ENCODE data around the gene EVPL. TPM values are rescaled to one million over a fixed set of nuclear protein-coding genes. Genes with fewer than 3 reads are reported as not detected.
A peak's percentile ranks its signal among the peaks of the same experiment; 100 is the strongest.

EVPL gene
- total RNA-seq, 2 experiments from 2014 or later, result 0.04 to 0.16 TPM

- CTCF ChIA-PET, result interaction anchor here (0.6 to 10.4 kb wide), 5 partner anchors 7 to 390 kb away, joined by 4 to 139 read pairs (median 6); partner anchors contain the start of genes CDK3 and MRPL38
- intact Hi-C loops (cut with DNase I, micrococcal nuclease), result loop anchor here in 1 of 2 experiments (5.0 kb wide), 1 partner anchor 246 kb away; no protein-coding TSS in a partner anchor
- Mint-ChIP-seq H3K27ac (no peak overlapping the region), H3K36me3 (ENCODE audit: low read depth) (no peaks in the 10 kb centered on the region), H3K4me3 (no peak overlapping the region), H3K27me3 (no peaks in the 10 kb centered on the region), H3K4me1 (no peaks in the 10 kb centered on the region), H3K9me3 (ENCODE audit: low read depth) (no peaks in the 10 kb centered on the region)
- POLR2A ChIA-PET, result no interaction called here
- no peak for ATAC-seq
- DNase-seq, result no peak
Observed at GRCh38 chr17:76007850-76008165, 19.3 kb downstream of the EVPL start.

DNA sequence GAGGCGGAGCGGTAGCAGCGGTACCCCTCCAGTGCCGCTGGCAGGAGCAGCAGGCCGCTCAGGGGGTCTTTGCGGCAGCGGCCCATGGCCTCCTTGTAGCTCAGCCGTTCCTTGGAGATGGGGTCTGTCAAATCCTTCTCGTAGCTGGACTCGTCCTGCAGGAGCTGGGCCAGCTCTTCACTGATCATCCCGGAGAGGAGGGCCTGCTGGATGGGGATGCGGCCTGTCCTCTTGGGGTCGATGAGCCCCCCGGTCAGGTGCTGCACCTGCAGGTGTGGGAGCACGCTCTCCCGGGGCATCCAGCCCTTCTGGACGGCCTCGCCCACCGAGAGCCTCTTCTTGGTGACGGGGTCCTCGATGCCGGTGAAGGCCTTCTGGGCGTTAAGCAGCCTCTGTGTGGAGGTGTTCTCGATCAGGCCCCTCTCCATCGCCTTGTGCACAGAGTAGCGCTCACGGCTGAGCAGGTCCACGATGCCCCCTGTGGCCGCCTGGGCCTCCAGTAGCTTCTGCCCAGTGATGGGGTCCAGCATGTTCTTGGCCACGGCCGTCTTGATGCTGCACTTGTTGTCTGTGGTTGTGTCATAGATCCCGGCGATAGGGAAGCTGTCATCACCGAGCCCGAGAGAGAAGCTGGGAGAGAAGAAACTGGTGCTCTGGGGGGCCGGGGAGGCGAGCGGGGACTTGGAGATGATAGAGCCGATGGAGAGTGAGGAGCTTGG lies 19.8 kb downstream of the EVPL start:
- no peaks in the 10 kb centered on the region for H3K4me1 Mint-ChIP-seq
- H3K36me3 Mint-ChIP-seq (ENCODE audit: low read depth), result no peaks in the 10 kb centered on the region
- no peak overlapping the region for H3K27ac Mint-ChIP-seq
- H3K9me3 Mint-ChIP-seq (ENCODE audit: low read depth), result no peaks in the 10 kb centered on the region
- ATAC-seq, result no peak
- intact Hi-C loops (cut with DNase I, micrococcal nuclease), result loop anchor here in 1 of 2 experiments (5.0 kb wide), 1 partner anchor 245 kb away; no protein-coding TSS in a partner anchor
- ChIA-PET CTCF (interaction anchor here (0.6 to 10.4 kb wide), 5 partner anchors 7 to 391 kb away, joined by 4 to 139 read pairs (median 6); partner anchors contain the start of genes CDK3 and MRPL38), POLR2A (no interaction called here)
- no peak overlapping the region for H3K4me3 Mint-ChIP-seq
- no peak for DNase-seq
- no peaks in the 10 kb centered on the region for H3K27me3 Mint-ChIP-seq

- ChIA-PET POLR2A (interaction anchor here (0.7 kb wide), 1 partner anchor 77 kb away, joined by 3 read pairs; no protein-coding TSS in a partner anchor), CTCF (interaction anchor here (0.5 to 11.1 kb wide), 29 partner anchors 7 to 547 kb away, joined by 3 to 139 read pairs (median 4); partner anchors contain the start of genes MRPL38, TRIM47 and TRIM65)
- Mint-ChIP-seq H3K4me1 (no peaks in the 10 kb centered on the region), H3K27me3 (no peaks in the 10 kb centered on the region), H3K27ac (no peak overlapping the region), H3K36me3 (ENCODE audit: low read depth) (no peaks in the 10 kb centered on the region), H3K9me3 (ENCODE audit: low read depth) (no peaks in the 10 kb centered on the region), H3K4me3 (no peak overlapping the region)
- peak; percentile 77 for ATAC-seq
- DNase-seq, result peak; percentile 92
- intact Hi-C loops (cut with DNase I, micrococcal nuclease), result loop anchor here in 1 of 2 experiments (1.0 to 5.0 kb wide), 3 partner anchors 26 to 243 kb away; partner anchors contain the start of genes ACOX1 and TEN1
Observed at GRCh38 chr17:76005263-76006149, 21.6 kb downstream of the EVPL start.

DNA sequence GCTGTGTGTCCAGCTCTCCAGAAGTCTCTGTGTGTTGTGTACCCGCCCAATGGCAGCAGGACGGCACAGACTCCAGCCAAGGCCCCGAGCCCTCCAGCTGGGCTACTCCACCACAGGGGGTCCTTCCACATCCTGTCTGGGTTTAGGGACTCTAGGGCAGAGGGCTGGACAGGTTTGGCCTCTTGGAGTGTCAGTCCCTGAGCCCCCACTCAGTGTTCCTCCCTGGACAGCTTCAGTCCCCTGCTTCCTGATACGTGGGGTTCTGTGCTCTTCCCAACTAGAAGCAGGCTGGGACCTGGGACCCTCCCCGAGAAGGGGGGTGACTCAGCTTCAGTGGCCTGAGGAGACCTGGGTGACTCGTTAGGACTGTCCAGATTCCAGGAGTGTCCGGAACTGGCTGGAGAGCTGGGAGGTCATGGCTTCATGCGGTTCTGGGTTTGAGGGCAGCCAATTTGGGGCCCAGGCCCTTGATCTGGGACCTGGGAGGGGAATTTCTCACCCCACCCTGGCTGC lies 22.3 kb downstream of the EVPL start:
- H3K27ac Mint-ChIP-seq, result no peak overlapping the region
- POLR2A ChIA-PET, result no interaction called here
- intact Hi-C loops (cut with DNase I, micrococcal nuclease), result loop anchor here (1.0 to 5.0 kb wide), 4 partner anchors 26 to 243 kb away; partner anchors contain the start of genes ACOX1 (in 1 of the 2) and TEN1 (in 1 of the 2)

GRCh38 chr17:76003915-76004314 lies 23.2 kb downstream of the EVPL start:
- Mint-ChIP-seq H3K27me3 (no peaks in the 10 kb centered on the region), H3K4me3 (no peak overlapping the region), H3K9me3 (ENCODE audit: low read depth) (no peaks in the 10 kb centered on the region), H3K27ac (no peak overlapping the region), H3K4me1 (no peaks in the 10 kb centered on the region), H3K36me3 (ENCODE audit: low read depth) (no peaks in the 10 kb centered on the region)
- ATAC-seq (no peak), DNase-seq (no peak)
- CTCF ChIA-PET, result interaction anchor here (0.6 to 11.1 kb wide), 12 partner anchors 9 to 419 kb away, joined by 3 to 139 read pairs (median 4); partner anchors contain the start of gene MRPL38
- POLR2A ChIA-PET, result interaction anchor here (0.6 kb wide), 1 partner anchor 71 kb away, joined by 4 read pairs; no protein-coding TSS in a partner anchor
- intact Hi-C loops (cut with DNase I, micrococcal nuclease), result loop anchor here in 1 of 2 experiments (5.0 kb wide), 1 partner anchor 97 kb away; no protein-coding TSS in a partner anchor

More for the DNA sequence above, 22.3 kb downstream of the EVPL start:
- Mint-ChIP-seq H3K27me3 (no peaks in the 10 kb centered on the region), H3K36me3 (ENCODE audit: low read depth) (no peaks in the 10 kb centered on the region), H3K9me3 (ENCODE audit: low read depth) (no peaks in the 10 kb centered on the region), H3K4me3 (no peak overlapping the region), H3K4me1 (no peaks in the 10 kb centered on the region)
- ATAC-seq (no peak), DNase-seq (no peak)
- CTCF ChIA-PET, result interaction anchor here (0.5 to 11.1 kb wide), 28 partner anchors 8 to 547 kb away, joined by 3 to 139 read pairs (median 4); partner anchors contain the start of genes MRPL38, TRIM47 and TRIM65

- ATAC-seq, result no peak
Observed at GRCh38 chr17:76002100-76002499, 25.0 kb downstream of the EVPL start.

DNA sequence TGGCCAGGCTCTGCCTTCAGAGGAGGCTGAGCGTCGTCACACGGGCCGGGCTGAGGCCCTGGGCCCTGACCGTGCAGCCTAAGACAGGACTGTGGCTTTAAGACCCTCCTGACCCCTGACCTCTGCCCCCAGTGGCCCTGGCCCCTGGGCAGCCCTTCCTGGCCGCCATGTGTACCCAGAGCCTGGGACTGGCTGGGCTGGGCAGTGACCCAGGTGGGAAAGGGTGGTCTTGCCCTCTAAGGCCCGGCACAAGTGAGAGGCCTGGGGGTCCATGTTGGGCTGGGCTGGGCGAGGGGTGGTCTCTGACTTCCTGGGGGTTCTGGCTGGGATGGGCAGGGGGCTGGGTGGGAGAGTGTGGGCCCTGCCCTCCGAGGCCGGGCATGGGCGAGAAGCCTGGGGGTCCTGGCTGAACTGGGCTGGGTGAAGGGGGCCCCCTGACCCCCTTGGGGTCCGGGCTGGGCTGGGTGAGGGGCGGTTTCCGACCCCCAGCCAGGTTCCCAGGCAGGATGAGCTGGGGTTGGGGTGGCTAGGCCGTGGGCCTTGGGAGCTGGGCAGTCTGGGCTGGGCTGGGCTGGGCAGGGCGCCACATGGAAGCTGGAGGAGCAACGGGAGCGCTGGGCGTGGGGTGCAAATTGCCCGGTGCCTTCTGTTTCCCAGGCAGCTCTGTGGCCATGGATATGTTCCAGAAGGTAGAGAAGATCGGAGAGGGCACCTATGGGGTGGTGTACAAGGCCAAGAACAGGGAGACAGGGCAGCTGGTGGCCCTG lies 26.2 kb downstream of the EVPL start, which contains the start of gene CDK3:
Gene CDK3 (plus strand): TSS at position 101 of the 767 bp plus-strand sequence. CDS start 571 bp downstream, at position 672.
- DNase-seq (no peak), ATAC-seq (no peak)
- Mint-ChIP-seq H3K27ac (no peak within 1 kb of the TSS), H3K9me3 (ENCODE audit: low read depth) (no peaks in the 10 kb centered on the region), H3K4me3 (no peak within 1 kb of the TSS), H3K36me3 (ENCODE audit: low read depth) (no peaks in the 10 kb centered on the region), H3K27me3 (no peaks in the 10 kb centered on the region), H3K4me1 (peaks cover 14% of the 10 kb centered on the region)
- intact Hi-C loops (cut with DNase I, micrococcal nuclease), result loop anchor here in 1 of 2 experiments (5.0 kb wide), 1 partner anchor 94 kb away; no protein-coding TSS in a partner anchor
- ChIA-PET CTCF (interaction anchor here (0.5 to 11.1 kb wide), 11 partner anchors 12 to 398 kb away, joined by 3 to 139 read pairs (median 4); no protein-coding TSS in a partner anchor), POLR2A (no interaction called here)

More at GRCh38 chr17:76002100-76002499, 25.0 kb downstream of the EVPL start:
- no peak overlapping the region for H3K27ac Mint-ChIP-seq
- peaks cover 7% of the 10 kb centered on the region for H3K4me1 Mint-ChIP-seq
- H3K27me3 Mint-ChIP-seq, result no peaks in the 10 kb centered on the region
- no peak overlapping the region for H3K4me3 Mint-ChIP-seq
- ChIA-PET POLR2A (interaction anchor here (0.6 to 1.1 kb wide), 4 partner anchors 21 to 135 kb away, joined by 3 to 6 read pairs (median 3); no protein-coding TSS in a partner anchor), CTCF (interaction anchor here (0.7 to 11.1 kb wide), 4 partner anchors 11 to 96 kb away, joined by 3 to 139 read pairs (median 20); partner anchors contain the start of gene MRPL38)
- intact Hi-C loops (cut with DNase I, micrococcal nuclease), result loop anchor here in 1 of 2 experiments (5.0 kb wide), 1 partner anchor 95 kb away; no protein-coding TSS in a partner anchor
- no peaks in the 10 kb centered on the region for H3K36me3 Mint-ChIP-seq (ENCODE audit: low read depth)
- no peaks in the 10 kb centered on the region for H3K9me3 Mint-ChIP-seq (ENCODE audit: low read depth)
- no peak for DNase-seq

- ATAC-seq, result peak; percentile 83
- intact Hi-C loops (cut with DNase I, micrococcal nuclease), result loop anchor here in 1 of 2 experiments (5.0 kb wide), 1 partner anchor 93 kb away; no protein-coding TSS in a partner anchor
- Mint-ChIP-seq H3K27me3 (no peaks in the 10 kb centered on the region), H3K36me3 (ENCODE audit: low read depth) (no peaks in the 10 kb centered on the region), H3K9me3 (ENCODE audit: low read depth) (no peaks in the 10 kb centered on the region), H3K4me1 (peaks cover 14% of the 10 kb centered on the region), H3K27ac (no peak overlapping the region), H3K4me3 (no peak overlapping the region)
- POLR2A ChIA-PET, result no interaction called here
- CTCF ChIA-PET, result interaction anchor here (0.5 to 11.1 kb wide), 20 partner anchors 9 to 398 kb away, joined by 3 to 139 read pairs (median 4); partner anchors contain the start of genes TRIM65 and WBP2
- DNase-seq, result peak; percentile 85
Observed at GRCh38 chr17:76000016-76000754, 26.9 kb downstream of the EVPL start.

DNA sequence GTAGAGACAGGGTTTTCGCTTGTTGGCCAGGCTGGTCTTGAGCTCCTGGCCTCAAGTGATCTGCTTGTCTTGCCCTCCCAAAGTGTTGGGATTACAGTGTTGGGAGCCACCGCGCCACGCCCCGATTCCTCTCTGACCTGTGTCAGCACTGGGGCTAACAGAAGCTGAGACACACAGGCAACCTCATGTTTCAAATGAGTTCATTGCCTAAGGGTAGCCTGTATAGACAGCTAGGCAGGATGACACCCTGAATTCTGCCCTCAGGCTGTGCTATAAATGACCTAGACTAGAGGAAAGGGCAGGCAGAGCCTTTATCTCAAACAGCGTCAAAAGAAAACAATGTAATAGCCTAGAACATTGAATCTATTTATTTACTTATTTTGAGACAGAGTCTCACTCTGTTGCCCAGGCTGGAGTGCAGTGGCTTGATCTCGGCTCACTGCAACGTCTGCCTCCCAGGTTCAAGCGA lies 28.7 kb downstream of the EVPL start:
- ATAC-seq, result no peak
- CTCF ChIA-PET, result interaction anchor here (1.1 to 11.1 kb wide), 7 partner anchors 14 to 399 kb away, joined by 3 to 139 read pairs (median 4); no protein-coding TSS in a partner anchor

More for the DNA sequence above, 28.7 kb downstream of the EVPL start:
- intact Hi-C loops (cut with DNase I, micrococcal nuclease), result no loop called here
- no peak for DNase-seq
- Mint-ChIP-seq H3K4me3 (no peak overlapping the region), H3K36me3 (ENCODE audit: low read depth) (no peaks in the 10 kb centered on the region), H3K27ac (no peak overlapping the region), H3K4me1 (peaks cover 14% of the 10 kb centered on the region), H3K27me3 (no peaks in the 10 kb centered on the region), H3K9me3 (ENCODE audit: low read depth) (no peaks in the 10 kb centered on the region)
- POLR2A ChIA-PET, result no interaction called here

Measured in activated CD4-positive, alpha-beta T cell treated with anti-CD3 and anti-CD28 coated beads for 36 hours (primary cell).